Measurements from ENCODE around the gene ZMYND8.
"Not testable (repeated sequence)": the region's sequence is repeated elsewhere in the genome, so short reads cannot be mapped to it uniquely, and the experiment has no call there.

ZMYND8 gene

GRCh38 chr20:47370850-47371782 is 14.6 kb upstream of the ZMYND8 start:
- DNase-seq (ENCODE audit: low spot score): peak; percentile 36

- DNase-seq (ENCODE audit: low spot score): no peak
These were observed 13.7 kb upstream of the ZMYND8 start for GRCh38 chr20:47370214-47370613.

- DNase-seq (ENCODE audit: low spot score): no peak
These were observed 11.8 kb upstream of the ZMYND8 start for GRCh38 chr20:47368301-47368700.

- DNase-seq (ENCODE audit: low spot score): not testable (repeated sequence)
These were observed 9.8 kb upstream of the ZMYND8 start for GRCh38 chr20:47366301-47366700.

- DNase-seq (ENCODE audit: low spot score): no peak
These were observed 8.7 kb upstream of the ZMYND8 start for GRCh38 chr20:47365023-47365764.

- DNase-seq (ENCODE audit: low spot score): no peak
These were observed 6.1 kb upstream of the ZMYND8 start for GRCh38 chr20:47362361-47363219.

GRCh38 chr20:47361057-47361915 is 4.8 kb upstream of the ZMYND8 start:
- no peak for DNase-seq (ENCODE audit: low spot score)

- peak; percentile 40 for DNase-seq (ENCODE audit: low spot score)
These were observed 4.0 kb upstream of the ZMYND8 start for GRCh38 chr20:47360297-47361056.

- no peak for DNase-seq (ENCODE audit: low spot score)
These were observed 3.2 kb upstream of the ZMYND8 start for GRCh38 chr20:47359530-47360296.

- DNase-seq (ENCODE audit: low spot score): no peak
These were observed 2.4 kb upstream of the ZMYND8 start for GRCh38 chr20:47358672-47359529.

GRCh38 chr20:47358039-47358671 is 1.7 kb upstream of the ZMYND8 start:
- no peak for DNase-seq (ENCODE audit: low spot score)

- DNase-seq (ENCODE audit: low spot score): peak; percentile 36
These were observed 968 bp upstream of the ZMYND8 start for GRCh38 chr20:47357296-47358038.

GRCh38 chr20:47356220-47356525 is 326 bp downstream of the ZMYND8 start:
- no peak for DNase-seq (ENCODE audit: low spot score)

- no peak for DNase-seq (ENCODE audit: low spot score)
These were observed 845 bp downstream of the ZMYND8 start for GRCh38 chr20:47355489-47356219.

GRCh38 chr20:47354714-47355488 is 1.6 kb downstream of the ZMYND8 start:
- no peak for DNase-seq (ENCODE audit: low spot score)

- DNase-seq (ENCODE audit: low spot score): no peak
These were observed 2.1 kb downstream of the ZMYND8 start for GRCh38 chr20:47354464-47354713.

All from iPS-NIHi11 (cell line).